Thyroid gland (tissue), 4 donors: ENCODE data around the gene NR3C2. TPM values are rescaled to one million over a fixed set of nuclear protein-coding genes. Genes with fewer than 3 reads are reported as not detected.

ENCODE experiments used
- DNase-seq, 2 donors: peaks; one replicate each; pipeline ENCODE4 v3.0.0-alpha.2; 2019
- H3K27ac ChIP-seq, 3 donors: fragments of 200-600 bp; sonication (generic); 1 replicate in 2 of 3; 2 replicates in 1 of 3; pipeline ENCODE4 v1.5.1; 2016 to 2019; ENCODE audit warnings: mild to moderate bottlenecking in 1 of 3, moderate library complexity in 1 of 3
- H3K27me3 ChIP-seq: fragments of 200-600 bp; sonication (generic); one replicate; pipeline ENCODE4 v1.5.1; 2019
- H3K36me3 ChIP-seq, 2 donors: fragments of 200-600 bp; sonication (generic); one replicate each; pipeline ENCODE4 v1.5.1; 2016 to 2019
- H3K4me1 ChIP-seq, 2 donors: fragments of 200-600 bp; sonication (generic); one replicate each; pipeline ENCODE4 v1.5.1; 2017 to 2019
- H3K4me3 ChIP-seq, 3 donors: fragments of 200-600 bp; sonication (generic); replicated peaks in 1 of 3; 1 replicate in 2 of 3; 2 replicates in 1 of 3; pipeline ENCODE4 v1.5.1; 2016; ENCODE audit warnings: mild to moderate bottlenecking in 1 of 3
- H3K9me3 ChIP-seq: fragments of 200-600 bp; sonication (generic); one replicate; pipeline ENCODE4 v1.5.1; 2017
- POLR2A ChIP-seq, 2 donors: fragments of 450-650 bp; IDR thresholded peaks; one replicate each; pipeline ENCODE4 v1.6.1; 2017; ENCODE audit warnings: antibody characterized with exemption in 2 of 2, mild to moderate bottlenecking in 2 of 2, moderate library complexity in 1 of 2
- WGBS, 2 donors: methylation state at CpG; one replicate each; pipeline ENCODE4 v1.1.5; 2017; 5-methylcytosine and 5-hydroxymethylcytosine counted together
- intact Hi-C: fragments of 100-400 bp; cut with DNase I; formaldehyde crosslinking; loops from one replicate; pipeline ENCODE4 v1.15.1; 2023
- total RNA-seq, 4 donors: library from RNA; depleted of rRNA; stranded (reverse); fragments of >200 nt; gene quantifications; one replicate each; pipeline ENCODE4 v1.2.3, GENCODE V29; 2016
- TF ChIP-seq, protein P1 (sequence below), 6 experiments: fragments of 200-600 bp in 3 of 6; fragments of 450-650 bp in 3 of 6; sonication (generic) in 3 of 6; IDR thresholded peaks; one replicate each; pipeline ENCODE4 v1.5.1; 2016 to 2019; ENCODE audit warnings: antibody characterized with exemption in 6 of 6, mild to moderate bottlenecking in 2 of 6, inconsistent platforms in 1 of 6, moderate library complexity in 1 of 6

Gene NR3C2
- total RNA-seq, 4 donors from 2014 or later = 51.6 to 161 (median 72.3) TPM

DNA sequence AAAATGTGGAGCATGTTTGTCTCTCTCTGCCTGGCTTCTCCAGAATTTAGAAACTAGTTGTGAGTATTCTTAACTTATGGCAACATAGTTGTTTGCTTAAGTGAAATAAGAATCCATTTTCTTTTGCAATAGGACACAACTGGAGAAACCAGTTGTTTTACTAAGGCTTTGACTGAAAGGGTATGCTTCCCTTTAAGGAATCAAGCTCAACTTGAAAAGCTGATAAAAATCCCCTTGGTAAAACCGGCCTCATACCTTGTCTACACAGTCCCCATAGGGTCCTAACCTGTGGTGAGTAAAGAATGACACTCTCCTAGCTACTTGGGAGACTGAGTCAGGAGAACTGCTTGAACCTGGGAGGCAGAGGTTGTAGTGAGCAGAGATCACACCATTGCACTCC is 139.8 kb downstream of the NR3C2 start:
- H3K36me3 ChIP-seq = no peaks in the 10 kb centered on the region
- WGBS, 2 donors = 90 to 97% methylated on average over 1 of the region's 1 CpG
- H3K4me1 ChIP-seq = peaks cover 0 to 4% of the 10 kb centered on the region in 2 donors
- TF ChIP-seq, protein P1, sequence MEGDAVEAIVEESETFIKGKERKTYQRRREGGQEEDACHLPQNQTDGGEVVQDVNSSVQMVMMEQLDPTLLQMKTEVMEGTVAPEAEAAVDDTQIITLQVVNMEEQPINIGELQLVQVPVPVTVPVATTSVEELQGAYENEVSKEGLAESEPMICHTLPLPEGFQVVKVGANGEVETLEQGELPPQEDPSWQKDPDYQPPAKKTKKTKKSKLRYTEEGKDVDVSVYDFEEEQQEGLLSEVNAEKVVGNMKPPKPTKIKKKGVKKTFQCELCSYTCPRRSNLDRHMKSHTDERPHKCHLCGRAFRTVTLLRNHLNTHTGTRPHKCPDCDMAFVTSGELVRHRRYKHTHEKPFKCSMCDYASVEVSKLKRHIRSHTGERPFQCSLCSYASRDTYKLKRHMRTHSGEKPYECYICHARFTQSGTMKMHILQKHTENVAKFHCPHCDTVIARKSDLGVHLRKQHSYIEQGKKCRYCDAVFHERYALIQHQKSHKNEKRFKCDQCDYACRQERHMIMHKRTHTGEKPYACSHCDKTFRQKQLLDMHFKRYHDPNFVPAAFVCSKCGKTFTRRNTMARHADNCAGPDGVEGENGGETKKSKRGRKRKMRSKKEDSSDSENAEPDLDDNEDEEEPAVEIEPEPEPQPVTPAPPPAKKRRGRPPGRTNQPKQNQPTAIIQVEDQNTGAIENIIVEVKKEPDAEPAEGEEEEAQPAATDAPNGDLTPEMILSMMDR (IDR thresholded peaks at IDR 0.05) = no peak
- no peak for TF ChIP-seq POLR2A (IDR thresholded peaks at IDR 0.05)
- no peak overlapping the region for H3K27ac ChIP-seq
- intact Hi-C loops = no loop called here
- no peaks in the 10 kb centered on the region for H3K9me3 ChIP-seq
- no peak for DNase-seq
- H3K4me3 ChIP-seq = no peak overlapping the region
- no peaks in the 10 kb centered on the region for H3K27me3 ChIP-seq

DNA sequence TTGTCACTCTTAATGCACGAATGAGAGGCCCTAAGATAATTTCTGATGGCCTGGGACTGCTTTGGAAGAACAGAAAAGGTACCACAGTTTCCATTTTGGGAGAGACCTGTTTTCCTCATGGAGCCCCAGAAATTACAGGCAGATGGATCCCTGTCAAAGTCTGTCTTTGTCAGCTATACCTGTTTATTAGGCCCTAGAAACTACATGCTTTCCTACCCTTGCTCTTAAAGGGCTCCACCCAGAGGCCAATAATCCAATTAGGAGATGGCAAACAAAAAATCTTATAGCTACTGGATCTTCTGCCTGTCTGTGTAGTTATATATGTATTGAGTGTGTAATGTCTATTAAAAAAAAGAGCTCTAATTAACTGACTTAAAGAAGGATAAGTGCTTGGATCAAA is 141.3 kb downstream of the NR3C2 start:
- DNase-seq = no peak
- H3K4me3 ChIP-seq = no peak overlapping the region
- 71 to 92% methylated on average over 1 of the region's 1 CpG for WGBS, 2 donors
- no peaks in the 10 kb centered on the region for H3K27me3 ChIP-seq
- H3K9me3 ChIP-seq = no peaks in the 10 kb centered on the region
- H3K36me3 ChIP-seq = no peaks in the 10 kb centered on the region
- no peak overlapping the region for H3K27ac ChIP-seq
- intact Hi-C loops = no loop called here
- peaks cover 0 to 7% of the 10 kb centered on the region in 2 donors for H3K4me1 ChIP-seq
- TF ChIP-seq, protein P1 (IDR thresholded peaks at IDR 0.05) = no peak
- no peak for TF ChIP-seq POLR2A (IDR thresholded peaks at IDR 0.05)

DNA sequence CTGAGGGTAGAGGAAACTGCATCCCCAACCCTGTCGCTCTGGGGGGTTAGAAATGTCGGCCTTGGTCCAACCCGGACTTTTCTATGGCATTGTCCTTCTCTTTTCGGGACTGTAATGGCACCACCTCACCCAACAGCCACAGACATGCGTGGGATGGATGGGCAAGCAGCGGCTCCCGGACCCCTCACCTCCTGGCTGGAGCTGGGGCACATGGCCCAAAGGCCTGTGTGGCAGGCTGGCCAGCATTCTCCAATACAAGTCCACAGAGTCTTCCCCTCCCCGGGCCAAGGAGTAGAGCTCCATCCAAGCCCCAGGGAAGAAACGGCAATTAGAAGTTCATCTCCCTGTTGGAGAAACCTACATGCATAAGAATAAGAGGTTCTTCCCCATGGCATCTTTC is 142.9 kb downstream of the NR3C2 start:
- Histone ChIP-seq H3K4me1 (peaks cover 0 to 7% of the 10 kb centered on the region in 2 donors), H3K4me3 (no peak overlapping the region), H3K36me3 (no peaks in the 10 kb centered on the region), H3K9me3 (no peaks in the 10 kb centered on the region), H3K27ac (no peak overlapping the region), H3K27me3 (no peaks in the 10 kb centered on the region)
- TF ChIP-seq, protein P1 (IDR thresholded peaks at IDR 0.05) = no peak
- no peak for TF ChIP-seq POLR2A (IDR thresholded peaks at IDR 0.05)
- DNase-seq = no peak
- intact Hi-C loops = no loop called here
- WGBS, 2 donors = 91 to 94% methylated on average over 9 of the region's 9 CpGs

DNA sequence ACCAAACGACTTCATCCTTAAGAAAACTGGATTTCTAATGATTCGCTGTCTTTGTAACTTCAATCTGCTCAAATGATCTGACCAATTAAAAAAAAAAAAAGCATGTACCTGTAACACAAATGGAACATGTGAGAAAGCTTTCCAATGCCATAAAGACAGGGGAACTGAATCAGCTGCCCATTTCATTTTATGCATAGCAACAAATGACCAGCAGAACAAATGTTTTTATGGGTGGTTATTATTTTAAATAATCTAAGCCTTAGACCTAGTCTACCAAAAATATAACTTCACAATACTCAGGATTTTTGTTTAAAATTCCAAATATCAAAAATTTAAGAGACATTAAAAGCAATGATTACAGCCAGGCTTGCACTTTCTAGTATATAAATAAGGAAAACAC is 145.7 kb downstream of the NR3C2 start:
- no peak overlapping the region for H3K4me3 ChIP-seq
- H3K4me1 ChIP-seq = peaks cover 0 to 7% of the 10 kb centered on the region in 2 donors
- no peaks in the 10 kb centered on the region for H3K36me3 ChIP-seq
- TF ChIP-seq POLR2A (IDR thresholded peaks at IDR 0.05) = no peak
- TF ChIP-seq, protein P1 (IDR thresholded peaks at IDR 0.05) = no peak
- no peak overlapping the region for H3K27ac ChIP-seq
- no peaks in the 10 kb centered on the region for H3K27me3 ChIP-seq
- H3K9me3 ChIP-seq = no peaks in the 10 kb centered on the region
- intact Hi-C loops = no loop called here
- no peak for DNase-seq
- WGBS, 2 donors = 93 to 95% methylated on average over 2 of the region's 2 CpGs

DNA sequence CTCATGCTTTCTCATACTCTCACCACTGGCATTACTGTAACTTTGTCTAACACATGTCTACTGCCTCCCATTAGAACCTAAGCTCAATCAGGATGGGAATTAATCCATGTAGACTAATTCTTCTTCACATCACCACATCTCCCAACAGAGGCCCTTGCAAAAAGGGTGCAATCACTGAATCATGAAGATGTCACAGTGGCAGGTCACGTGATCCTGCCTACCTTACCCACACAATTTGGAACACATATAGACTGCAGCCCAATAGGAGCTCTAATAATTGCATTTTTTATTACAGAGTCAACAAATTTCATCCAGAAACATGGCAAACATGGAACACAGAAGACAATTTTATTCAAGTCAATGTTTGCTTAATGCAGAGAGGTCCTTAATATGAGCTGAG is 146.6 kb downstream of the NR3C2 start:
- intact Hi-C loops = no loop called here
- TF ChIP-seq, protein P1 (IDR thresholded peaks at IDR 0.05) = no peak
- no peak for TF ChIP-seq POLR2A (IDR thresholded peaks at IDR 0.05)
- Histone ChIP-seq H3K4me3 (no peak overlapping the region), H3K4me1 (peaks cover 0 to 7% of the 10 kb centered on the region in 2 donors), H3K27ac (no peak overlapping the region), H3K9me3 (no peaks in the 10 kb centered on the region), H3K27me3 (no peaks in the 10 kb centered on the region), H3K36me3 (no peaks in the 10 kb centered on the region)
- WGBS, 2 donors = 97% methylated on average over 1 of the region's 1 CpG
- no peak for DNase-seq
